GM23338 (cell line): ENCODE data around the gene WTIP. TPM values are rescaled to one million over a fixed set of nuclear protein-coding genes. Genes with fewer than 3 reads are reported as not detected.
"Not testable (repeated sequence)": the region's sequence is repeated elsewhere in the genome, so short reads cannot be mapped to it uniquely, and the experiment has no call there.

Source experiments
- ATAC-seq: fragments of 200-7000 bp; cut with Tn5 transposase; 3 replicates; pipeline ENCODE4 v1.9.1; 2020
- DNase-seq: peaks from one replicate; pipeline ENCODE4 v3.0.0-alpha.2; 2015; ENCODE audit warnings: low spot score
- H2AFZ ChIP-seq: fragments of 200-600 bp; sonication (generic); 2 replicates; pipeline ENCODE4 v1.8.0; 2016; ENCODE audit warnings: antibody characterized with exemption, mild to moderate bottlenecking, moderate library complexity
- H3F3A ChIP-seq: fragments of 200-600 bp; sonication (generic); replicated peaks from 2 replicates; pipeline ENCODE4 v1.8.0; 2017; ENCODE audit warnings: antibody characterized with exemption, mixed run types, low read depth
- H3K27ac ChIP-seq: fragments of 200-600 bp; sonication (generic); 2 replicates; pipeline ENCODE4 v1.6.1; 2016; ENCODE audit warnings: low read depth
- H3K27me3 ChIP-seq: fragments of 200-600 bp; sonication (generic); 2 replicates; pipeline ENCODE4 v1.8.0; 2016; ENCODE audit warnings: mild to moderate bottlenecking, mixed run types, moderate library complexity; ENCODE audit not compliant: insufficient read depth
- H3K36me3 ChIP-seq: fragments of 200-600 bp; sonication (generic); 2 replicates; pipeline ENCODE4 v1.8.0; 2016; ENCODE audit warnings: mild to moderate bottlenecking; ENCODE audit not compliant: insufficient read depth
- H3K4me1 ChIP-seq: fragments of 200-600 bp; sonication (generic); 2 replicates; pipeline ENCODE4 v1.8.0; 2016; ENCODE audit warnings: mild to moderate bottlenecking, moderate library complexity; ENCODE audit not compliant: insufficient read depth
- H3K4me2 ChIP-seq: fragments of 200-600 bp; sonication (generic); 2 replicates; pipeline ENCODE4 v1.7.1; 2017; ENCODE audit warnings: mixed run types
- H3K4me3 ChIP-seq: fragments of 200-600 bp; sonication (generic); 2 replicates; pipeline ENCODE4 v1.6.1; 2016; ENCODE audit warnings: mixed run types
- H3K79me2 ChIP-seq: fragments of 200-600 bp; sonication (generic); replicated peaks from 2 replicates; pipeline ENCODE4 v1.8.0; 2017; ENCODE audit warnings: mild to moderate bottlenecking; ENCODE audit not compliant: insufficient read depth
- H3K9me2 ChIP-seq: fragments of 200-600 bp; sonication (generic); 2 replicates; pipeline ENCODE4 v1.8.0; 2017; ENCODE audit not compliant: insufficient read depth
- H4K20me1 ChIP-seq: fragments of 200-600 bp; sonication (generic); replicated peaks from 2 replicates; pipeline ENCODE4 v1.8.0; 2017; ENCODE audit warnings: mild to moderate bottlenecking; ENCODE audit not compliant: insufficient read depth
- H3K27ac Mint-ChIP-seq: 2 replicates; pipeline ENCODE4 v1.8.0; 2020; ENCODE audit warnings: inconsistent platforms, mild to moderate bottlenecking, moderate library complexity, mixed read lengths
- H3K27me3 Mint-ChIP-seq: 3 replicates; pipeline ENCODE4 v1.8.0; 2022; ENCODE audit warnings: low read depth, mild to moderate bottlenecking, moderate library complexity, mixed read lengths, inconsistent platforms; ENCODE audit not compliant: insufficient read depth, poor library complexity
- H3K36me3 Mint-ChIP-seq: 3 replicates; pipeline ENCODE4 v1.8.0; 2021; ENCODE audit warnings: low read depth, mild to moderate bottlenecking, inconsistent platforms, moderate library complexity, mixed read lengths
- H3K4me1 Mint-ChIP-seq: 3 replicates; pipeline ENCODE4 v1.8.0; 2020; ENCODE audit warnings: mild to moderate bottlenecking, inconsistent platforms, mixed read lengths
- H3K4me3 Mint-ChIP-seq: 3 replicates; pipeline ENCODE4 v1.8.0; 2021; ENCODE audit warnings: moderate library complexity, mild to moderate bottlenecking, inconsistent platforms, mixed read lengths
- H3K9me3 Mint-ChIP-seq: 3 replicates; pipeline ENCODE4 v1.8.0; 2020; ENCODE audit warnings: moderate library complexity, mild to moderate bottlenecking, inconsistent platforms, mixed read lengths
- CREB1 ChIP-seq: fragments of 250-450 bp; sonication (Bioruptor Pico); IDR thresholded peaks from 2 replicates; pipeline ENCODE4 v1.5.0; 2020; ENCODE audit warnings: low read depth, mild to moderate bottlenecking, moderate library complexity
- EZH2 ChIP-seq: fragments of 200-600 bp; sonication (generic); IDR thresholded peaks from one replicate; pipeline ENCODE4 v1.8.0; 2017; ENCODE audit warnings: antibody characterized with exemption, mild to moderate bottlenecking, low read depth; ENCODE audit not compliant: unreplicated experiment
- JUNB ChIP-seq: IDR thresholded peaks from one replicate; pipeline ENCODE4 v1.6.1; 2016; ENCODE audit warnings: antibody characterized with exemption; ENCODE audit not compliant: unreplicated experiment
- NANOG ChIP-seq: IDR thresholded peaks from 2 replicates; pipeline ENCODE4 v1.6.1; 2016; ENCODE audit warnings: antibody characterized with exemption, borderline replicate concordance
- polyA plus RNA-seq: library from polyadenylated mRNA; unstranded; fragments of >200 nt; fragmentation: Nextera tagmentation; extraction: Ambion mirVana; gene quantifications from 2 replicates; pipeline ENCODE4 v1.2.1, GENCODE V29; 2016
- total RNA-seq: library from RNA; depleted of rRNA; stranded (reverse); fragments of >200 nt; shearing (Covaris generic); gene quantifications from 2 replicates; pipeline ENCODE4 v1.2.3, GENCODE V29; 2014
- TF ChIP-seq, protein P1 (sequence below): fragments of 250-450 bp; sonication (Bioruptor Pico); IDR thresholded peaks from 2 replicates; pipeline ENCODE4 v1.5.0; 2020; ENCODE audit warnings: mild to moderate bottlenecking, moderate library complexity
- TF ChIP-seq, protein P2 (sequence below): IDR thresholded peaks from one replicate; pipeline ENCODE4 v1.6.1; 2018; ENCODE audit warnings: antibody characterized with exemption; ENCODE audit not compliant: unreplicated experiment

Gene WTIP
- total and polyA plus RNA-seq, 2 experiments from 2014 or later, result 0.47 to 8.9 TPM

DNA sequence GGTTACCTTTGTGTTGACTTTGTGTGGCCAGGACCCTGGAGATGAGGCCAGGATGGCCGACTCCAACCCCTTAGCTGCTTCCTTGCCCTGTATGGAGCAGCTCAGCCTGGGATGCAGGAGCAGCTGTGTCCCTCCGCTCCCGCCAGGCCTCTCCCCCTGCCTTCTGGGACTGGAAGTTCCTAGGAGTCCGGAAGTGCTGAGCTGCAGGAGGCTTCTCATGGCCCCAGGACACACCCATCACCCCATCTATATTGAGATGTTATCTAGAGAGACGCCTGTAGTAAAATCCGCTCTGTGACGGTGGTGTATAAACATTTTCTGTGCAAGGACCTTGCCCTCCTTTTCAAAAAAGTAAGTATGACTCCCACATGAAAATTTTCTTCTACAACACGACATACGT lies 27.0 kb downstream of the WTIP start (continued):
- TF ChIP-seq, protein P1, sequence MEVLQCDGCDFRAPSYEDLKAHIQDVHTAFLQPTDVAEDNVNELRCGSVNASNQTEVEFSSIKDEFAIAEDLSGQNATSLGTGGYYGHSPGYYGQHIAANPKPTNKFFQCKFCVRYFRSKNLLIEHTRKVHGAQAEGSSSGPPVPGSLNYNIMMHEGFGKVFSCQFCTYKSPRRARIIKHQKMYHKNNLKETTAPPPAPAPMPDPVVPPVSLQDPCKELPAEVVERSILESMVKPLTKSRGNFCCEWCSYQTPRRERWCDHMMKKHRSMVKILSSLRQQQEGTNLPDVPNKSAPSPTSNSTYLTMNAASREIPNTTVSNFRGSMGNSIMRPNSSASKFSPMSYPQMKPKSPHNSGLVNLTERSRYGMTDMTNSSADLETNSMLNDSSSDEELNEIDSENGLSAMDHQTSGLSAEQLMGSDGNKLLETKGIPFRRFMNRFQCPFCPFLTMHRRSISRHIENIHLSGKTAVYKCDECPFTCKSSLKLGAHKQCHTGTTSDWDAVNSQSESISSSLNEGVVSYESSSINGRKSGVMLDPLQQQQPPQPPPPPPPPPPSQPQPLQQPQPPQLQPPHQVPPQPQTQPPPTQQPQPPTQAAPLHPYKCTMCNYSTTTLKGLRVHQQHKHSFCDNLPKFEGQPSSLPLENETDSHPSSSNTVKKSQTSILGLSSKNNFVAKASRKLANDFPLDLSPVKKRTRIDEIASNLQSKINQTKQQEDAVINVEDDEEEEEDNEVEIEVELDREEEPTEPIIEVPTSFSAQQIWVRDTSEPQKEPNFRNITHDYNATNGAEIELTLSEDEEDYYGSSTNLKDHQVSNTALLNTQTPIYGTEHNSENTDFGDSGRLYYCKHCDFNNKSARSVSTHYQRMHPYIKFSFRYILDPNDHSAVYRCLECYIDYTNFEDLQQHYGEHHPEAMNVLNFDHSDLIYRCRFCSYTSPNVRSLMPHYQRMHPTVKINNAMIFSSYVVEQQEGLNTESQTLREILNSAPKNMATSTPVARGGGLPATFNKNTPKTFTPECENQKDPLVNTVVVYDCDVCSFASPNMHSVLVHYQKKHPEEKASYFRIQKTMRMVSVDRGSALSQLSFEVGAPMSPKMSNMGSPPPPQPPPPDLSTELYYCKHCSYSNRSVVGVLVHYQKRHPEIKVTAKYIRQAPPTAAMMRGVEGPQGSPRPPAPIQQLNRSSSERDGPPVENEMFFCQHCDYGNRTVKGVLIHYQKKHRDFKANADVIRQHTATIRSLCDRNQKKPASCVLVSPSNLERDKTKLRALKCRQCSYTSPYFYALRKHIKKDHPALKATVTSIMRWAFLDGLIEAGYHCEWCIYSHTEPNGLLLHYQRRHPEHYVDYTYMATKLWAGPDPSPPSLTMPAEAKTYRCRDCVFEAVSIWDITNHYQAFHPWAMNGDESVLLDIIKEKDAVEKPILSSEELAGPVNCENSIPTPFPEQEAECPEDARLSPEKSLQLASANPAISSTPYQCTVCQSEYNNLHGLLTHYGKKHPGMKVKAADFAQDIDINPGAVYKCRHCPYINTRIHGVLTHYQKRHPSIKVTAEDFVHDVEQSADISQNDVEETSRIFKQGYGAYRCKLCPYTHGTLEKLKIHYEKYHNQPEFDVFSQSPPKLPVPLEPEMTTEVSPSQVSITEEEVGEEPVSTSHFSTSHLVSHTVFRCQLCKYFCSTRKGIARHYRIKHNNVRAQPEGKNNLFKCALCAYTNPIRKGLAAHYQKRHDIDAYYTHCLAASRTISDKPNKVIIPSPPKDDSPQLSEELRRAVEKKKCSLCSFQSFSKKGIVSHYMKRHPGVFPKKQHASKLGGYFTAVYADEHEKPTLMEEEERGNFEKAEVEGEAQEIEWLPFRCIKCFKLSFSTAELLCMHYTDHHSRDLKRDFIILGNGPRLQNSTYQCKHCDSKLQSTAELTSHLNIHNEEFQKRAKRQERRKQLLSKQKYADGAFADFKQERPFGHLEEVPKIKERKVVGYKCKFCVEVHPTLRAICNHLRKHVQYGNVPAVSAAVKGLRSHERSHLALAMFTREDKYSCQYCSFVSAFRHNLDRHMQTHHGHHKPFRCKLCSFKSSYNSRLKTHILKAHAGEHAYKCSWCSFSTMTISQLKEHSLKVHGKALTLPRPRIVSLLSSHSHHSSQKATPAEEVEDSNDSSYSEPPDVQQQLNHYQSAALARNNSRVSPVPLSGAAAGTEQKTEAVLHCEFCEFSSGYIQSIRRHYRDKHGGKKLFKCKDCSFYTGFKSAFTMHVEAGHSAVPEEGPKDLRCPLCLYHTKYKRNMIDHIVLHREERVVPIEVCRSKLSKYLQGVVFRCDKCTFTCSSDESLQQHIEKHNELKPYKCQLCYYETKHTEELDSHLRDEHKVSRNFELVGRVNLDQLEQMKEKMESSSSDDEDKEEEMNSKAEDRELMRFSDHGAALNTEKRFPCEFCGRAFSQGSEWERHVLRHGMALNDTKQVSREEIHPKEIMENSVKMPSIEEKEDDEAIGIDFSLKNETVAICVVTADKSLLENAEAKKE (CRISPR knock-in tag), result no peak
- TF ChIP-seq NANOG, result no peak
- no peak for TF ChIP-seq CREB1 (CRISPR knock-in tag)
- TF ChIP-seq JUNB, result no peak
- TF ChIP-seq, protein P2, sequence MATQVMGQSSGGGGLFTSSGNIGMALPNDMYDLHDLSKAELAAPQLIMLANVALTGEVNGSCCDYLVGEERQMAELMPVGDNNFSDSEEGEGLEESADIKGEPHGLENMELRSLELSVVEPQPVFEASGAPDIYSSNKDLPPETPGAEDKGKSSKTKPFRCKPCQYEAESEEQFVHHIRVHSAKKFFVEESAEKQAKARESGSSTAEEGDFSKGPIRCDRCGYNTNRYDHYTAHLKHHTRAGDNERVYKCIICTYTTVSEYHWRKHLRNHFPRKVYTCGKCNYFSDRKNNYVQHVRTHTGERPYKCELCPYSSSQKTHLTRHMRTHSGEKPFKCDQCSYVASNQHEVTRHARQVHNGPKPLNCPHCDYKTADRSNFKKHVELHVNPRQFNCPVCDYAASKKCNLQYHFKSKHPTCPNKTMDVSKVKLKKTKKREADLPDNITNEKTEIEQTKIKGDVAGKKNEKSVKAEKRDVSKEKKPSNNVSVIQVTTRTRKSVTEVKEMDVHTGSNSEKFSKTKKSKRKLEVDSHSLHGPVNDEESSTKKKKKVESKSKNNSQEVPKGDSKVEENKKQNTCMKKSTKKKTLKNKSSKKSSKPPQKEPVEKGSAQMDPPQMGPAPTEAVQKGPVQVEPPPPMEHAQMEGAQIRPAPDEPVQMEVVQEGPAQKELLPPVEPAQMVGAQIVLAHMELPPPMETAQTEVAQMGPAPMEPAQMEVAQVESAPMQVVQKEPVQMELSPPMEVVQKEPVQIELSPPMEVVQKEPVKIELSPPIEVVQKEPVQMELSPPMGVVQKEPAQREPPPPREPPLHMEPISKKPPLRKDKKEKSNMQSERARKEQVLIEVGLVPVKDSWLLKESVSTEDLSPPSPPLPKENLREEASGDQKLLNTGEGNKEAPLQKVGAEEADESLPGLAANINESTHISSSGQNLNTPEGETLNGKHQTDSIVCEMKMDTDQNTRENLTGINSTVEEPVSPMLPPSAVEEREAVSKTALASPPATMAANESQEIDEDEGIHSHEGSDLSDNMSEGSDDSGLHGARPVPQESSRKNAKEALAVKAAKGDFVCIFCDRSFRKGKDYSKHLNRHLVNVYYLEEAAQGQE, result no peak
- TF ChIP-seq EZH2, result no peak

DNA sequence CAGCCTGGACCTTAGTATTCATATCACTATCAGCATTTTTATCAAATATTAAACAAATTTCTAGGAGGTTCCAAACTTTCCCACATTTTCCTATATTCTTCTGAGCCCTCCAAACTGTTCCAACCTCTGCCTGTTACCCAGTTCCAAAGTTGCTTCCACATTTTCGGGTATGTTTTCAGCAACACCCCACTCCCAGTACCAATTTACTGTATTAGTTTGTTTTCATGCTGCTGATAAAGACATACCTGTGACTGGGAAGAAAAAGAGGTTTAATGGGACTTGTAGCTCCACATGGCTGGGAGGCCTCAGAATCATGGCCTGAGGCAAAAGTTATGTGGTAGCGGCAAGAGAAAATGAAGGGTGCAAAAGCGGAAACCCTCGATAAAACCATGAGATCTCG lies 29.3 kb downstream of the WTIP start:
- not testable (repeated sequence) for H3K79me2 ChIP-seq, H3K4me3 ChIP-seq, H3K36me3 ChIP-seq, H3K27me3 Mint-ChIP-seq, H2AFZ ChIP-seq, H3K4me1 ChIP-seq, H4K20me1 ChIP-seq, H3K36me3 Mint-ChIP-seq, H3F3A ChIP-seq, H3K4me3 Mint-ChIP-seq, H3K4me2 ChIP-seq, H3K4me1 Mint-ChIP-seq, H3K27me3 ChIP-seq, DNase-seq, H3K27ac Mint-ChIP-seq, H3K27ac ChIP-seq, H3K9me2 ChIP-seq, ATAC-seq
- peaks cover 34% of the 10 kb centered on the region for H3K9me3 Mint-ChIP-seq
